BE2C (cell line): ENCODE results near the gene TSR3.
A peak's percentile ranks its signal among the peaks of the same experiment; 100 is the strongest.

Experiments used
- DNase-seq: peaks from one replicate; pipeline ENCODE4 v3.0.0-alpha.2; 2020
- H3K27me3 ChIP-seq: fragments of 250-450 bp; sonication (Bioruptor Pico); 2 replicates; pipeline ENCODE4 v1.5.1; 2020; ENCODE audit warnings: mild to moderate bottlenecking
- H3K36me3 ChIP-seq: fragments of 250-450 bp; sonication (Bioruptor Pico); 2 replicates; pipeline ENCODE4 v1.5.1; 2020; ENCODE audit warnings: mild to moderate bottlenecking
- H3K4me1 ChIP-seq: fragments of 250-450 bp; sonication (Bioruptor Pico); 2 replicates; pipeline ENCODE4 v1.5.1; 2020
- H3K4me3 ChIP-seq: 2 replicates; pipeline ENCODE4 v1.5.1; 2011; ENCODE audit warnings: low read depth, low read length
- H3K9me3 ChIP-seq: fragments of 250-450 bp; sonication (Bioruptor Pico); 2 replicates; pipeline ENCODE4 v1.5.1; 2020
- CTCF ChIP-seq: IDR thresholded peaks from 2 replicates; pipeline ENCODE4 v1.5.1; 2012; ENCODE audit warnings: mild to moderate bottlenecking, low read depth, low read length

Gene TSR3

GRCh38 chr16:1351215-1351581, 480 bp downstream of the TSR3 start:
- DNase-seq = no peak
- peak overlapping the region; percentile 94 for H3K4me3 ChIP-seq
- H3K9me3 ChIP-seq = no peaks in the 10 kb centered on the region
- TF ChIP-seq CTCF = no peak
- peaks cover 6% of the 10 kb centered on the region for H3K27me3 ChIP-seq
- no peaks in the 10 kb centered on the region; the same call in 1 of the 2 replicates for H3K4me1 ChIP-seq
- H3K36me3 ChIP-seq = peaks cover 30% of the 10 kb centered on the region

- Histone ChIP-seq H3K4me3 (peak overlapping the region; percentile 94), H3K27me3 (peaks cover 11% of the 10 kb centered on the region), H3K4me1 (no peaks in the 10 kb centered on the region; the same call in 1 of the 2 replicates), H3K36me3 (peaks cover 30% of the 10 kb centered on the region), H3K9me3 (no peaks in the 10 kb centered on the region)
- DNase-seq = no peak
- TF ChIP-seq CTCF = no peak
These were observed 987 bp downstream of the TSR3 start for GRCh38 chr16:1350691-1351090.

- H3K4me3 ChIP-seq = no peak overlapping the region
- H3K9me3 ChIP-seq = no peaks in the 10 kb centered on the region
- no peaks in the 10 kb centered on the region; the same call in 1 of the 2 replicates for H3K4me1 ChIP-seq
- no peak for TF ChIP-seq CTCF
- peaks cover 30% of the 10 kb centered on the region for H3K36me3 ChIP-seq
- peaks cover 14% of the 10 kb centered on the region for H3K27me3 ChIP-seq
- DNase-seq = no peak
These were observed 1.7 kb downstream of the TSR3 start for GRCh38 chr16:1349951-1350350.

- no peak for TF ChIP-seq CTCF
- Histone ChIP-seq H3K36me3 (peaks cover 30% of the 10 kb centered on the region), H3K4me3 (no peak overlapping the region), H3K9me3 (no peaks in the 10 kb centered on the region), H3K4me1 (no peaks in the 10 kb centered on the region; the same call in 1 of the 2 replicates), H3K27me3 (peaks cover 20% of the 10 kb centered on the region)
- no peak for DNase-seq
These were observed 2.3 kb downstream of the TSR3 start for GRCh38 chr16:1349351-1349750.

GRCh38 chr16:1348926-1349325, 2.8 kb downstream of the TSR3 start:
- Histone ChIP-seq H3K9me3 (no peaks in the 10 kb centered on the region), H3K4me3 (no peak overlapping the region), H3K4me1 (no peaks in the 10 kb centered on the region; the same call in 1 of the 2 replicates), H3K36me3 (peaks cover 30% of the 10 kb centered on the region), H3K27me3 (peaks cover 24% of the 10 kb centered on the region)
- DNase-seq = no peak
- TF ChIP-seq CTCF = no peak

- no peak overlapping the region for H3K4me3 ChIP-seq
- no peak for TF ChIP-seq CTCF
These were observed 3.2 kb downstream of the TSR3 start for GRCh38 chr16:1348441-1348840.

More at GRCh38 chr16:1348441-1348840, 3.2 kb downstream of the TSR3 start:
- Histone ChIP-seq H3K4me1 (peaks cover 1% of the 10 kb centered on the region; the same call in 1 of the 2 replicates), H3K36me3 (peaks cover 30% of the 10 kb centered on the region), H3K27me3 (peaks cover 29% of the 10 kb centered on the region), H3K9me3 (no peaks in the 10 kb centered on the region)
- no peak for DNase-seq
